Psoas muscle (tissue), 8 donors: Measurements from ENCODE around the gene PRR16. TPM values are rescaled to one million over a fixed set of nuclear protein-coding genes. Genes with fewer than 3 reads are reported as not detected.

Experiments used
- ATAC-seq, 4 donors: fragments of 200-7000 bp; cut with Tn5 transposase; one replicate each; pipeline ENCODE4 v1.9.1; 2020; ENCODE audit warnings: moderate library complexity in 3 of 4, mild to moderate bottlenecking in 2 of 4
- DNase-seq, 2 donors: peaks; one replicate each; pipeline ENCODE4 v3.0.0-alpha.2; 2020
- H3K27ac ChIP-seq: fragments of 200-600 bp; one replicate; pipeline ENCODE4 v1.8.0; 2022
- H3K27me3 ChIP-seq, 3 donors: fragments of 200-600 bp in 1 of 3; one replicate each; pipeline versions ENCODE4 v1.6.1 to v1.8.0; 2013 to 2022; ENCODE audit warnings: low read length in 2 of 3, mild to moderate bottlenecking in 2 of 3, moderate library complexity in 1 of 3; ENCODE audit not compliant: insufficient read depth in 3 of 3
- H3K36me3 ChIP-seq, 2 donors: fragments of 200-600 bp in 1 of 2; one replicate each; pipeline versions ENCODE4 v1.6.1 to v1.8.0; 2013 to 2022; ENCODE audit warnings: low read depth in 1 of 2, mild to moderate bottlenecking in 1 of 2, moderate library complexity in 1 of 2; ENCODE audit not compliant: insufficient read depth in 1 of 2
- H3K4me1 ChIP-seq: fragments of 200-600 bp; one replicate; pipeline ENCODE4 v1.8.0; 2022
- H3K4me3 ChIP-seq: fragments of 200-600 bp; one replicate; pipeline ENCODE4 v1.8.0; 2022; ENCODE audit warnings: mild to moderate bottlenecking
- H3K9me3 ChIP-seq: fragments of 200-600 bp; one replicate; pipeline ENCODE4 v1.8.0; 2022
- WGBS, 3 donors: extraction: QIAGEN DNeasy Blood & Tissue Kit; methylation state at CpG; one replicate each; pipeline versions ENCODE4 v1.1.6 to v1.1.7; 2013; 5-methylcytosine and 5-hydroxymethylcytosine counted together
- intact Hi-C, 2 donors: fragments of 100-400 bp; cut with DNase I; formaldehyde crosslinking; loops; one replicate each; pipeline versions ENCODE4 v1.11.0 to v1.14.2; 2022
- polyA plus RNA-seq, 3 donors: library from polyadenylated mRNA; stranded (reverse); fragments of 200-250 nt; gene quantifications; one replicate each; pipeline ENCODE4 v1.2.3, GENCODE V29; 2013
- total RNA-seq, 4 donors: library from RNA; stranded (reverse); fragmentation: NEBNext Ultra II Directional in 2 of 4; extraction: Animal tissue kit (Norgen Biotek cat#: 25700) in 2 of 4; gene quantifications; one replicate each; pipeline versions ENCODE4 v1.2.1 to v1.2.4, GENCODE V29; 2021 to 2023
- TF ChIP-seq, protein P1 (sequence below): fragments of 200-600 bp; IDR thresholded peaks from one replicate; pipeline ENCODE4 v1.8.0; 2022; ENCODE audit warnings: antibody characterized with exemption
- donor health status: healthy with polysubstance abuse.
- donor health status: DM: no; HTN: no; CAD: no; lungs with moderate emphysema.
- donor health status: Bipolar disorder and iron deficiency.
- donor health status: healthy.
- donor health status: DM: yes; HTN: yes; CAD: no.
- donor health status: DM: no; HTN: no; CAD: no.
- donor health status: DM: no; HTN: no; CAD: no.
- donor health status: DM: yes; HTN: yes; CAD: no.

PRR16 gene
- total and polyA plus RNA-seq, 7 donors, result 1.3 to 12.1 (median 3.1) TPM

DNA sequence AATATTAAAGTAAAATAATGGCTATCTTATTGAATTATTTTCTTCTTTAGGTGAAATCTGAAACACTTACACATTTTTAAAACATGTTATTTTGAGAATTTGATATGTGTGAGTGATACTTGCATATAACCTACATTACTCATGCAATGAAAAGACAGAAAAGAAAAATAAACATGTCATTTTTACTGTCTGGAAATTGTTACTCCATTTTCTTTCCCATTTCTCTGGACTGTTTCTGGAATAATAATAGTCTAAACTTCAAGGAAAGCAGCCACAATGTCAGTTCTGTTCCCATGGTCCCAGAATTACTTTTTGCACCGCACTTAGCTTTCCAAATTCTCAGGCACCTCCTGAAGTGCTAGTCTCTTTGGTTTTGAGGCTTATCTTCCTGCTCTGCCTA is 145.5 kb downstream of the PRR16 start:
- no peaks in the 10 kb centered on the region for H3K36me3 ChIP-seq

DNA sequence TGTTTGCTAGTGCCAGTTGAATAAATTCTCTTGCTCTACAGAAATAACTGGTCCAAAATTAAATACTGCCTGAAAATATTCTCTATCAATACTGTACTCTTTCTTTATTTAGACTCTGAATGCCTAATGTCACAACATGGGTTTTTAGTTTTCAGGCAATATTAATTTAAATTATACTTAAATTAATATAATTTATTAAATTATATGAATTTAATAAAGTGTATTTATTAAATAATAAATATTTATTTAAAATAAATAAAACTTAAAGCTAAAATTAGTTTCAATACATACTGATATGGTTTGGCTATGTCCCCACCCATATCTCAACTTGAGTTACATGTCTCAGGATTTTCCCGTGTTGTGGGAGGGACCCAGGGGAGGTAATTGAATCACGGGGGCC is 146.0 kb downstream of the PRR16 start:
- no peaks in the 10 kb centered on the region for H3K27me3 ChIP-seq
- H3K4me1 ChIP-seq, result no peaks in the 10 kb centered on the region
- no peak for ATAC-seq
- TF ChIP-seq, protein P1, sequence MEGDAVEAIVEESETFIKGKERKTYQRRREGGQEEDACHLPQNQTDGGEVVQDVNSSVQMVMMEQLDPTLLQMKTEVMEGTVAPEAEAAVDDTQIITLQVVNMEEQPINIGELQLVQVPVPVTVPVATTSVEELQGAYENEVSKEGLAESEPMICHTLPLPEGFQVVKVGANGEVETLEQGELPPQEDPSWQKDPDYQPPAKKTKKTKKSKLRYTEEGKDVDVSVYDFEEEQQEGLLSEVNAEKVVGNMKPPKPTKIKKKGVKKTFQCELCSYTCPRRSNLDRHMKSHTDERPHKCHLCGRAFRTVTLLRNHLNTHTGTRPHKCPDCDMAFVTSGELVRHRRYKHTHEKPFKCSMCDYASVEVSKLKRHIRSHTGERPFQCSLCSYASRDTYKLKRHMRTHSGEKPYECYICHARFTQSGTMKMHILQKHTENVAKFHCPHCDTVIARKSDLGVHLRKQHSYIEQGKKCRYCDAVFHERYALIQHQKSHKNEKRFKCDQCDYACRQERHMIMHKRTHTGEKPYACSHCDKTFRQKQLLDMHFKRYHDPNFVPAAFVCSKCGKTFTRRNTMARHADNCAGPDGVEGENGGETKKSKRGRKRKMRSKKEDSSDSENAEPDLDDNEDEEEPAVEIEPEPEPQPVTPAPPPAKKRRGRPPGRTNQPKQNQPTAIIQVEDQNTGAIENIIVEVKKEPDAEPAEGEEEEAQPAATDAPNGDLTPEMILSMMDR, result no peak
- intact Hi-C loops, result no loop called here
- H3K27ac ChIP-seq, result no peak overlapping the region
- H3K36me3 ChIP-seq, result no peaks in the 10 kb centered on the region
- 82 to 87% (median 82%) methylated on average over 2 of the region's 2 CpGs for WGBS, 3 donors
- no peak for DNase-seq
- H3K9me3 ChIP-seq, result no peaks in the 10 kb centered on the region
- no peak overlapping the region for H3K4me3 ChIP-seq

More for the DNA sequence above, 145.5 kb downstream of the PRR16 start:
- Histone ChIP-seq H3K4me3 (no peak overlapping the region), H3K9me3 (no peaks in the 10 kb centered on the region), H3K27me3 (no peaks in the 10 kb centered on the region), H3K27ac (no peak overlapping the region), H3K4me1 (no peaks in the 10 kb centered on the region)
- ATAC-seq (no peak), DNase-seq (no peak)
- TF ChIP-seq, protein P1, result no peak
- WGBS, 3 donors, result 94 to 98% (median 96%) methylated on average over 1 of the region's 1 CpG
- intact Hi-C loops, result no loop called here

DNA sequence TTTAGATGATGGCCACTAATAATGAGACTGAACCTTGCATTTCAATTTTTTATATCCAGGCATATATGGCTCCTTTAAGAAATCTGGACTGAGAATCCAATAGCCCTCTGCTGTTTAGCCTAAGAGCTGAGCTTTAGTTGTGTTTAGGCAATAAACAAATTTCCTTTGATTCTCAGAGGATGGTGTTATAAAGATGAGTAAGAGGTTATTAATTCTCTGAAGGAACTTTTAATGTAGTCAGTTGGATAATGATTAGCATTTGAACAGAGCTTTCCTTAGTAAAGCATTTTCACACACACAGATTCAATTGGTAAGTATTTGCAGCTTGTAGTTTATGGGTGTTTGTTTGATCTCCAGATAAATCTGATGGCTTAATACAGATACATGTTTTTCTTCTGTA is 149.6 kb downstream of the PRR16 start:
- Histone ChIP-seq H3K4me3 (no peak overlapping the region), H3K27ac (no peak overlapping the region), H3K4me1 (no peaks in the 10 kb centered on the region), H3K27me3 (no peaks in the 10 kb centered on the region), H3K36me3 (no peaks in the 10 kb centered on the region), H3K9me3 (no peaks in the 10 kb centered on the region)
- TF ChIP-seq, protein P1, result no peak
- ATAC-seq, result no peak
- intact Hi-C loops, result no loop called here
- no peak for DNase-seq

DNA sequence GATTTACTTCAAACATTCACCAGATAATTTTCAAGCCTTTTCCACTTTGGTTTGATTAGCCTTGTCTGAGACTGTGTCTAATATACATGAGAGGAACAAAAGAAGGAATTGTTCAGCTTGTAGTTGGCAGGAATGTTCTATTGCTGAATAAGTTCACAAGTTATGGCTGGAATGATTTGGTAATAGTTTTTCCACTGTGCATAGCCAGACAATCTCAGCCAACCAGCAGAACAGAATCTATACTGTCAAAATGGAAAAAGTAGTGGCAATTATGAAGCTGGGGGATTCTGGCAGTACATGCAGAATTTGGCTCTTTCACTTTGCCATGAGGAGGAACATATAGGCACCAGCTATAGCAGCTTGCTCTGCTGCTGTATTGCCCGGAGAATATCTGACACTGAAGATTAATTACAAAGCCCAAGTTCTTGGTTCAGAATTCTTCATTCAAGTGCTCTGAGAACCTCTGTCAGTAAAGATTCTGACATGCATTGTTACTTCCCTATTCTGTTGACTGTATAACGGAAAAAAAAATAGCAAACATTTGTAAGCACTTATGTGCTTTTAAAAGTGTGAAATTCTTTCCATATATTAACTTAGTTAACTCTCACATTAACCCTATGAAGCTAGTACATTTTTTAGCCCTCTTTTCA is 150.6 kb downstream of the PRR16 start:
- H3K27ac ChIP-seq, result no peak overlapping the region

More for the DNA sequence above, 150.6 kb downstream of the PRR16 start:
- no peaks in the 10 kb centered on the region for H3K4me1 ChIP-seq
- no peak for DNase-seq
- intact Hi-C loops, result no loop called here
- ATAC-seq, result no peak
- no peaks in the 10 kb centered on the region for H3K36me3 ChIP-seq
- H3K4me3 ChIP-seq, result no peak overlapping the region
- H3K9me3 ChIP-seq, result no peaks in the 10 kb centered on the region
- WGBS, 3 donors, result 32 to 51% (median 42%) methylated on average over 2 of the region's 2 CpGs
- no peaks in the 10 kb centered on the region for H3K27me3 ChIP-seq
- TF ChIP-seq, protein P1, result no peak
